Measurements from ENCODE around the gene FRMD8. TPM values are rescaled to one million over a fixed set of nuclear protein-coding genes. Genes with fewer than 3 reads are reported as not detected.
A peak's percentile ranks its signal among the peaks of the same experiment; 100 is the strongest.

FRMD8 gene
- total RNA-seq, 1 donor from 2014 or later = 49.6 TPM

- DNase-seq (ENCODE audit: low spot score) = no peak
- peaks cover 28% of the 10 kb centered on the region for H3K36me3 Mint-ChIP-seq (ENCODE audit: low read depth)
- peak overlapping the region; percentile 50 for H3K4me3 Mint-ChIP-seq (ENCODE audit: unreplicated experiment)
- H3K27me3 Mint-ChIP-seq (ENCODE audit: low read depth) = no peaks in the 10 kb centered on the region
- peak overlapping the region; percentile 81 for H3K27ac Mint-ChIP-seq (ENCODE audit: unreplicated experiment)
- TF ChIP-seq, protein P1, sequence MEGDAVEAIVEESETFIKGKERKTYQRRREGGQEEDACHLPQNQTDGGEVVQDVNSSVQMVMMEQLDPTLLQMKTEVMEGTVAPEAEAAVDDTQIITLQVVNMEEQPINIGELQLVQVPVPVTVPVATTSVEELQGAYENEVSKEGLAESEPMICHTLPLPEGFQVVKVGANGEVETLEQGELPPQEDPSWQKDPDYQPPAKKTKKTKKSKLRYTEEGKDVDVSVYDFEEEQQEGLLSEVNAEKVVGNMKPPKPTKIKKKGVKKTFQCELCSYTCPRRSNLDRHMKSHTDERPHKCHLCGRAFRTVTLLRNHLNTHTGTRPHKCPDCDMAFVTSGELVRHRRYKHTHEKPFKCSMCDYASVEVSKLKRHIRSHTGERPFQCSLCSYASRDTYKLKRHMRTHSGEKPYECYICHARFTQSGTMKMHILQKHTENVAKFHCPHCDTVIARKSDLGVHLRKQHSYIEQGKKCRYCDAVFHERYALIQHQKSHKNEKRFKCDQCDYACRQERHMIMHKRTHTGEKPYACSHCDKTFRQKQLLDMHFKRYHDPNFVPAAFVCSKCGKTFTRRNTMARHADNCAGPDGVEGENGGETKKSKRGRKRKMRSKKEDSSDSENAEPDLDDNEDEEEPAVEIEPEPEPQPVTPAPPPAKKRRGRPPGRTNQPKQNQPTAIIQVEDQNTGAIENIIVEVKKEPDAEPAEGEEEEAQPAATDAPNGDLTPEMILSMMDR (IDR thresholded peaks at IDR 0.05) = peak; percentile 78
- H3K9me3 Mint-ChIP-seq (ENCODE audit: low read depth) = no peaks in the 10 kb centered on the region
- peaks cover 88% of the 10 kb centered on the region for H3K4me1 Mint-ChIP-seq (ENCODE audit: low read depth)
Measured at GRCh38 chr11:65432686-65433582, 46.5 kb downstream of the FRMD8 start.

- H3K27ac Mint-ChIP-seq (ENCODE audit: unreplicated experiment) = peak overlapping the region; percentile 81
- H3K4me1 Mint-ChIP-seq (ENCODE audit: low read depth) = peaks cover 85% of the 10 kb centered on the region
- no peak for DNase-seq (ENCODE audit: low spot score)
- TF ChIP-seq, protein P1 (IDR thresholded peaks at IDR 0.05) = no peak
- no peaks in the 10 kb centered on the region for H3K27me3 Mint-ChIP-seq (ENCODE audit: low read depth)
- peaks cover 28% of the 10 kb centered on the region for H3K36me3 Mint-ChIP-seq (ENCODE audit: low read depth)
- no peaks in the 10 kb centered on the region for H3K9me3 Mint-ChIP-seq (ENCODE audit: low read depth)
- peak overlapping the region; percentile 50 for H3K4me3 Mint-ChIP-seq (ENCODE audit: unreplicated experiment)
Measured at GRCh38 chr11:65433657-65434056, 47.2 kb downstream of the FRMD8 start.

DNA sequence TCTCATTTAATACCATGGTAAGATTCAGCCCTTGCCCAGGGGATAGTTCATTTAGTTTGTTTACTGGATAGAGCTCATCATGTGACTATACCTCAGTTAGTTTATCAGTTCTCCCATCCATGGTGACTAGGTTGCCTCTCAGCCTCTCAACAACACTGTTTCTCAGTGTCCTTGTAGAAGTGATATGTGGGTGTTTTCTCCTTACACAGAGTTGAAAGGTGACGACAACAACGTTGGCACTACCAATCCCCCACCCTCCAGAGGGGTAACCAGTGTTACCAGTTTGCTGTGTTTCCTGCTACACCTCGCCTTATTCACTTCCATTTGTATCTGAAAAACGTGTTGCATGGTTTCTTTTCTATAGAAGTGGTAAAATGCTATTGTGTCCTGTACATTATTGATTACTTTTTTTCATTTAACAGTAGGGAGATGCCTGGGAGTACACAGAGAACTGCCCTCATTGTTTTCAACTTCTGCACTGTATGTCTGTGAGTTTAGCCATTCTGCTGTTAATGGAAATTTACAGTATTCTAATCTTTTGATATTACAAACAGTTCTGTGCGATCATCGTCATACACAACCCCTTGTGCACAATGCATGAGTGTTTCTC is 47.7 kb downstream of the FRMD8 start:
- peaks cover 87% of the 10 kb centered on the region for H3K4me1 Mint-ChIP-seq (ENCODE audit: low read depth)
- peak overlapping the region; percentile 75 for H3K27ac Mint-ChIP-seq (ENCODE audit: unreplicated experiment)
- no peaks in the 10 kb centered on the region for H3K27me3 Mint-ChIP-seq (ENCODE audit: low read depth)
- peak overlapping the region; percentile 35 for H3K4me3 Mint-ChIP-seq (ENCODE audit: unreplicated experiment)
- TF ChIP-seq, protein P1 (IDR thresholded peaks at IDR 0.05) = no peak
- peaks cover 31% of the 10 kb centered on the region for H3K36me3 Mint-ChIP-seq (ENCODE audit: low read depth)
- no peak for DNase-seq (ENCODE audit: low spot score)
- H3K9me3 Mint-ChIP-seq (ENCODE audit: low read depth) = no peaks in the 10 kb centered on the region

DNA sequence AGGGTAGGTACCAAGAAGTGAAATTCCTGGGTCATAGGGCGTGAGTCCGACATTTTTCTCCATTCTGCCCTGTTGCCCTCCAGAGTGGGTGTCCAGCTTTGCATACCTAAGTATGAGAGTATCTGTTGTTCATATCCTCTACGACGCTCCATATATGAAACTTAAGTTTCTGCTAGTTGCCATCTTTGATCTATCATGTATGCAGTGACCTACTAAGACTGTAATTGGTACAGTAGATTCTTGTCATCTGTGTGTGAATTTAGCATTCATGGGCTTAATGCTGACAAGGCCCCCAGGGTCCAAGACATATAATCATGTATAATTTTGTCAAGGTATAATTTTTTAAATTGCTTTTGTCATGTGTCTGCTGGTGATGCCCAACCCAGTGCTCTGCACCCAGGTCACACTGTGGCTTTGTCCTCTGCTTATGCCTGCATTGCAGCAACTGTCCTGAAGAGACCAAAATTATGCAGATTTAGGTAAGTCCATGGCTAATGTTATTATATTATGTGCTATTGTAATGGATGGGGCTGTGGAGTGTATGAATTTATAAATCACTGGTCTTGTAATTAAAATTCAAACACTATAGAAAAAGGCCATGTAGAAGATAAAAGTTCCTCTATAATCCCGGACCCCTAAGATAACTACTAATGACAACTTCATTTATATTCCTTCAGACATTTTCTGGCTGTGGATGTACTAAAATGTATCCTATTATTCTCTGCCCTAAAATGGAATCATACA is 48.4 kb downstream of the FRMD8 start:
- Mint-ChIP-seq H3K36me3 (ENCODE audit: low read depth) (peaks cover 34% of the 10 kb centered on the region), H3K9me3 (ENCODE audit: low read depth) (no peaks in the 10 kb centered on the region), H3K4me3 (ENCODE audit: unreplicated experiment) (peak overlapping the region; percentile 35), H3K27ac (ENCODE audit: unreplicated experiment) (peak overlapping the region; percentile 75), H3K4me1 (ENCODE audit: low read depth) (peaks cover 87% of the 10 kb centered on the region), H3K27me3 (ENCODE audit: low read depth) (no peaks in the 10 kb centered on the region)
- DNase-seq (ENCODE audit: low spot score) = no peak
- TF ChIP-seq, protein P1 (IDR thresholded peaks at IDR 0.05) = no peak

- Mint-ChIP-seq H3K4me3 (ENCODE audit: unreplicated experiment) (peak overlapping the region; percentile 34), H3K9me3 (ENCODE audit: low read depth) (no peaks in the 10 kb centered on the region), H3K27me3 (ENCODE audit: low read depth) (no peaks in the 10 kb centered on the region), H3K27ac (ENCODE audit: unreplicated experiment) (peak overlapping the region; percentile 63), H3K36me3 (ENCODE audit: low read depth) (peaks cover 36% of the 10 kb centered on the region), H3K4me1 (ENCODE audit: low read depth) (peaks cover 85% of the 10 kb centered on the region)
- no peak for DNase-seq (ENCODE audit: low spot score)
- TF ChIP-seq, protein P1 (IDR thresholded peaks at IDR 0.05) = no peak
Measured at GRCh38 chr11:65435411-65435931, 49.0 kb downstream of the FRMD8 start.
